Mesendoderm (in vitro differentiated cells): Measurements from ENCODE around the gene GSTM5.

ENCODE experiments used
- DNase-seq: peaks from one replicate; pipeline ENCODE4 v3.0.0; 2013
- H2AK5ac ChIP-seq: 2 replicates; pipeline ENCODE4 v1.6.1; 2013; ENCODE audit warnings: low read length, inconsistent platforms
- H2BK120ac ChIP-seq: 2 replicates; pipeline ENCODE4 v1.6.1; 2013; ENCODE audit warnings: low read depth, mild to moderate bottlenecking, low read length, moderate library complexity, mixed read lengths
- H2BK15ac ChIP-seq: replicated peaks from 2 replicates; pipeline ENCODE4 v1.6.1; 2013; ENCODE audit warnings: low read depth, mild to moderate bottlenecking, moderate library complexity
- H2BK5ac ChIP-seq: 2 replicates; pipeline ENCODE4 v1.6.1; 2013; ENCODE audit warnings: low read length, inconsistent platforms
- H3K18ac ChIP-seq: 2 replicates; pipeline ENCODE4 v1.6.1; 2013; ENCODE audit warnings: mild to moderate bottlenecking, low read length, mixed read lengths
- H3K23ac ChIP-seq: one replicate; pipeline ENCODE4 v1.6.1; 2013; ENCODE audit warnings: low read length
- H3K27ac ChIP-seq: 2 replicates; pipeline ENCODE4 v1.5.1; 2013; ENCODE audit warnings: low read depth, mild to moderate bottlenecking, inconsistent platforms, low read length, moderate library complexity
- H3K27me3 ChIP-seq: 2 replicates; pipeline ENCODE4 v1.6.1; 2013; ENCODE audit warnings: low read length, control low read depth, mild to moderate bottlenecking, inconsistent platforms; ENCODE audit not compliant: insufficient read depth, poor library complexity
- H3K36me3 ChIP-seq: 2 replicates; pipeline ENCODE4 v1.6.1; 2013; ENCODE audit warnings: low read length, inconsistent platforms; ENCODE audit not compliant: control insufficient read depth, insufficient read depth
- H3K4ac ChIP-seq: one replicate; pipeline ENCODE4 v1.6.1; 2013; ENCODE audit warnings: low read depth, mild to moderate bottlenecking, low read length, moderate library complexity
- H3K4me1 ChIP-seq: 2 replicates; pipeline ENCODE4 v1.6.1; 2013; ENCODE audit warnings: low read depth, low read length, inconsistent platforms; ENCODE audit not compliant: control insufficient read depth
- H3K4me2 ChIP-seq: 2 replicates; pipeline ENCODE4 v1.6.1; 2013; ENCODE audit warnings: low read length
- H3K4me3 ChIP-seq: 2 replicates; pipeline ENCODE4 v1.5.1; 2013; ENCODE audit warnings: mild to moderate bottlenecking, low read length
- H3K56ac ChIP-seq: one replicate; pipeline ENCODE4 v1.6.1; 2013; ENCODE audit warnings: low read length
- H3K79me1 ChIP-seq: 2 replicates; pipeline ENCODE4 v1.6.1; 2013; ENCODE audit warnings: low read length, inconsistent platforms
- H3K79me2 ChIP-seq: 2 replicates; pipeline ENCODE4 v1.6.1; 2013; ENCODE audit warnings: mild to moderate bottlenecking, low read length; ENCODE audit not compliant: control insufficient read depth, insufficient read depth
- H3K9ac ChIP-seq: 2 replicates; pipeline ENCODE4 v1.6.1; 2013; ENCODE audit warnings: low read length, inconsistent platforms
- H4K5ac ChIP-seq: one replicate; pipeline ENCODE4 v1.6.1; 2013; ENCODE audit warnings: low read length
- H4K8ac ChIP-seq: one replicate; pipeline ENCODE4 v1.6.1; 2013; ENCODE audit warnings: low read depth, mild to moderate bottlenecking, control low read depth, low read length, moderate library complexity
- WGBS: extraction: QIAGEN DNeasy Blood & Tissue Kit; methylation state at CpG from one replicate; pipeline ENCODE4 v1.1.7; 2013; ENCODE audit warnings: low lambda C conversion rate, missing lambda C conversion rate; ENCODE audit not compliant: insufficient coverage; ENCODE audit errors: extremely low coverage; 5-methylcytosine and 5-hydroxymethylcytosine counted together

Gene GSTM5

DNA sequence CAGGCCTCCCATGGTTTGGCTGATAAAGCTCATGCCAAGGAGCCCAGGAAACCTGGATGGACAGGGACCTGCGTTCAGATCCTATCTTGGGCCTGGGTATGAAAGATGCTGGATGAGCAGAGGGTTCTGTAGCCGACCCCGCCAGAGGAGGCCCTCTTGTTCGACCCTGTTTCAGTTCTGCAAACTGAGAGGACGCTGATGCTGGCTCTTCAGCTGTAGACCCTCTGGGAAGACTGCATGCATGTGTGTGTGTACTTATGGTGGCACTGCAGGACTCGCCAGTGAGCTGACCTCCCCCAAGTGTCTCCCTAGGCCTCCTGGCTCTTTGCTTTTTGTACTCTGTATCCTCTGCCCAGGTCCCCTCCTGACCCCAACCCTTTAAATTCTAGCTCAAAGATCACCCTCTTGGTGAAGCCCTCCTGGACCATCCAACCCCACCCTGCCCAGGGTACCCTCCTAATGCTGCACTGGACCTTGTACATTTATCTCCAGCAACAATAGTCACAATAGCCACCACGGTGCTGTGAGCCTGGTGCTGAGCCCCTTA is 50.1 kb downstream of the GSTM5 start:
- Histone ChIP-seq H2BK15ac (no peak overlapping the region), H3K56ac (no peak overlapping the region), H4K8ac (no peak overlapping the region), H2BK120ac (no peak overlapping the region), H3K27me3 (no peaks in the 10 kb centered on the region), H3K23ac (no peak overlapping the region), H3K18ac (no peak overlapping the region), H3K79me2 (no peaks in the 10 kb centered on the region), H3K4ac (no peak overlapping the region), H2AK5ac (no peak overlapping the region), H3K4me1 (no peaks in the 10 kb centered on the region), H4K5ac (no peak overlapping the region), H3K4me3 (no peak overlapping the region), H3K4me2 (no peak overlapping the region), H3K27ac (no peak overlapping the region), H3K9ac (no peak overlapping the region), H3K36me3 (no peaks in the 10 kb centered on the region), H2BK5ac (no peak overlapping the region), H3K79me1 (no peaks in the 10 kb centered on the region)
- DNase-seq = no peak
- WGBS = no CpG with 5 or more reads among the region's 7 CpGs

DNA sequence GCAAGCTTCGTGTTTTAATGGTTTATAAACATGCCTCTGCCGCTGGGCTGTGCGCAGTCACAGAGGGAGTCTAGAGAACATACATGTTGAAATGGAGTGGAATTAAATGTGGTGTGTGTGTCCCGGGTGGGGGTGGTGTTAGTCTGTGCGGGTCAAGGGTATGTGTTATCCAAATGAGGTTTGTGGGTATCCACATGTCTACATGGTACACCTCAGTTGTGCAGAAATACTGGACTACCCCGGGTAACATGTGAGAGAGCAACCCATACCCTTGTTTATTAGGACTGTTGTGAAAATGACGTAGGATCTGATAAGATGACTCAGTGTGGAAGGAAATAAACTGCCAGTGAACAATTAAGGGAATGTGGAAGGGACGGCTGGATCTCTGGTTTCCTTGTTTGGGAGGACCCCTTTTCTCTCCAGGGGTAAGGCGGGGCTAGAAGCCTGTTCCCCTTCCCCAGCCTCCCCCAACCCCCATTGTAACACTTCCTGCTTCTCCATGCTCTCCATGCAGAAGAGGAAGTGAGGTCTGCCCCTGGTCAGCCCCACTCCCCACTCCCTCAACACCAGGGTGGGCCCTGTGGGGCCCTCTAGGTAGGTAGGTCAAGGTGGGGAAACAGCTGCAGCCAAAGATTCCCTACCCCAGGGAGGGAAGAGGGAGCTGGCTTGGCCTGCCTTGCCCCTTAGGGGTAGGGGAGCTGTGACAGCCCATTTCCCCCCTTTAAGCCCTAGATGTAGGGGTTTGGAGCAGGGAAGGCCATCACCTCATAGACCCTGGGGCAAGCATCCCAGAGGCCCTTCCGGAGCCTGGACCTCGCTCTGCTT is 51.0 kb downstream of the GSTM5 start:
- Histone ChIP-seq H3K79me1 (no peaks in the 10 kb centered on the region), H3K79me2 (no peaks in the 10 kb centered on the region), H3K18ac (no peak overlapping the region), H3K4me1 (no peaks in the 10 kb centered on the region), H2AK5ac (no peak overlapping the region), H3K27me3 (no peaks in the 10 kb centered on the region), H4K8ac (no peak overlapping the region), H3K9ac (no peak overlapping the region), H3K4me2 (no peak overlapping the region), H2BK5ac (no peak overlapping the region), H3K4ac (no peak overlapping the region), H3K36me3 (no peaks in the 10 kb centered on the region), H4K5ac (no peak overlapping the region), H2BK120ac (no peak overlapping the region), H3K4me3 (no peak overlapping the region), H3K23ac (no peak overlapping the region), H3K27ac (no peak overlapping the region), H2BK15ac (no peak overlapping the region), H3K56ac (no peak overlapping the region)
- 100% methylated on average over 2 of the region's 11 CpGs for WGBS
- no peak for DNase-seq

DNA sequence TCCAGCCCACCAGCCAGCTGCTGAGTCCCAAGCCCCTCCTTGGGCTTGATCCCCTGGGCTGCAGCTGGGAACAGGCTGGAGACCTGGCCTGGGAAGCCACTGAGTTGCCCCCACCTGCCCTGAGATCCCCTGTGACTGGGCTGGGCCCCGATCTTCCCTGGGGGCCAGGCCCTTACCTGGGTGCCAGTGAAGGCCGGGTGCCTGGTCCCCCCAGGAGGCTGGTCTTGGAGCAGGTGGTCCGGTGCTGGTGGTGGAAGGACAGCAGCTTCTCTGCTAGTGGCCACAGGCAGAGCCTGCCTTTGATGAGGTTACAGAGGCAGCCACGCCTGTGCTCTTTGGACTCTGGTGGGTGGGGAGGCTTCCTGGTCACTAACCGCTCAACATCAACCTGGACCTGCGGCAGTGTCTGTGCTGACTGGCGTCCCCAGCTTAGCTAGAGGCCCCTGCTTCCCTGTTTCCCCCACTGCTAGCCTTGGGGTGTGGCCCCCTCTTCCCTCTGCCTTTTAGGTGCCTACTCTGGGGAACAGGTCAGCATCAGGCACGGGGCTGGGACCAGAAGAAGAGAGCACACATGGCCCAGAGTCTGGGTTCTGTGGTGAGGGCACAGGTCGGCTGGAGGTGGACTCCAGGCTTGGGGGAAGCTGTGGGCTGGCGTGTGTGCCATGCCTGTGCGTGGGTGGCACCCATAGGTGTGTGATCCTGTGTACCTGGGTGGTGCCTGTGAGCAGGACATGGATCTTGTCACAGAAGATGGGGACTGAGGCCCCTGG is 51.8 kb downstream of the GSTM5 start, which contains the start of gene EPS8L3:
EPS8L3 (minus strand) TSS at position 278 of the 770 bp plus-strand sequence. CDS start 2,174 bp downstream, outside the sequence.
- Histone ChIP-seq H3K79me1 (no peaks in the 10 kb centered on the region), H2AK5ac (no peak within 1 kb of the TSS), H3K4me1 (no peaks in the 10 kb centered on the region), H3K9ac (no peak within 1 kb of the TSS), H3K36me3 (no peaks in the 10 kb centered on the region), H2BK15ac (no peak within 1 kb of the TSS), H3K4me3 (no peak within 1 kb of the TSS), H3K23ac (peak within 1 kb of the TSS; percentile 45), H3K4ac (no peak within 1 kb of the TSS), H3K4me2 (no peak within 1 kb of the TSS), H3K27me3 (no peaks in the 10 kb centered on the region), H3K18ac (no peak within 1 kb of the TSS), H3K56ac (no peak within 1 kb of the TSS), H4K5ac (no peak within 1 kb of the TSS), H3K27ac (no peak within 1 kb of the TSS), H3K79me2 (no peaks in the 10 kb centered on the region), H4K8ac (no peak within 1 kb of the TSS), H2BK120ac (no peak within 1 kb of the TSS), H2BK5ac (no peak within 1 kb of the TSS)
- no CpG with 5 or more reads among the region's 11 CpGs for WGBS
- no peak for DNase-seq

DNA sequence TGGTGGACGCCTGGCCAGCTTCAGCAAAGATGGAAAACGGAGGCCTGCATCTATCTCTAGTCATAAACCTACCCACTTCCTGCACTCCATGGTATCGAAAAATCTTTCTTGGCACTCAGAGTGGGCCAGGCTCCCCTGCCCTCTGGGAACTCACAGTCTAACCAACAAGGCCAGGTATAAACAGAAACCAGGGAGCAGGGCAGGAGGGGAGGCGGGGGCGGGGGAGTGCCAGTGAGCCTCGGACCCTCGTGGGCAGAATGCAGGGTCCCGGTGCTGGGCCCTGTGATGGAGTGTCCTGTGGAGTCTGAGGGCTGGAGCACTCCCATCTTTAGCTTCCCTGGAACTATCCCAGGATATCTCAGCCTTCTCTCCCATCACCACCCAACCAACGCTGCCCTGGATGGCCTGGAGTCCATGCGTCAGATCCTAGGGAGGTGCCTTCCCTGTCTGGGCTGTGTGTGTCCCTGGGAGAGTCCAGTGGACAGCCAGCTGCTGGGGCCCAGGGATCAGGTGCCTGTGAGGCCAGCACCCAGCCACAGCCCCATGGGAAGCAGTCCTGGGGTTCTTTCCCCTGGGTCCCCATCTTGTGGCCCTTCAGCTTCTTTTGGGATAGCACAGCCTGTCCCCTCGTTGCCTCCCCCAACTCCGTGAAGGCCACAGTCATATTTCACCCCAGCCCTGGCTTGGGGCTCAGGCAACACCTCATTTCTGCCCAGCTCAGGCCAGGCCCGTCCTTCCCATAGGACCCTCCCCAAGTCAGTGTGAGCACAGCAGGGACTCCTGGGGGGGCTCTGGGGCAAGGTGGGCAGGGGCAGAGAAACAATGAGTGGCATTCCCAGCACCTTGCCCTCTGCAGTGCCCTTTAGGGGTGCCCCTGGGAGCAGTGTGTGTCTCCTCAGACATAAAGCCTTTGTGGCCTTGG is 52.8 kb downstream of the GSTM5 start:
- no peaks in the 10 kb centered on the region for H3K27me3 ChIP-seq
- H3K4me1 ChIP-seq = no peaks in the 10 kb centered on the region
- no CpG with 5 or more reads among the region's 13 CpGs for WGBS

DNA sequence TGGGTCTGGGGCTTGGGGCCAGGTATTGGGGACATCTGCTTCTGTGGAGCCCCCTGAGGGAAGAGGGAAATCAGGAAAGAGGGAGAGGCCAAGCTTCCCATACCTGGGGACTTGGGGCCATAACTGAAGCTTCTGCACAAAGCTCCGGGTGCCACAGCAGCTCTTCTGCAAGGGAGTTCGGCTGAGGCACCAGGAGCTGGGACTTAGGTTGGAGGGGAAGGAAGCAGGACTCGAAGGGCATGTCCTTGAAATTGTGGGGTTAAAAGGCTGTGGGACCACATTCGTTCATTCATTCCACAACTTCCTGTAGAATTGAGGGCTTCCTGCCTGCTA is 53.4 kb downstream of the GSTM5 start:
- Histone ChIP-seq H3K79me1 (no peaks in the 10 kb centered on the region), H4K8ac (no peak overlapping the region), H2BK15ac (no peak overlapping the region), H4K5ac (no peak overlapping the region), H3K4ac (no peak overlapping the region), H3K36me3 (no peaks in the 10 kb centered on the region), H3K9ac (no peak overlapping the region), H3K4me2 (no peak overlapping the region), H2BK120ac (no peak overlapping the region), H3K56ac (no peak overlapping the region), H2AK5ac (no peak overlapping the region), H3K18ac (no peak overlapping the region), H3K27me3 (no peaks in the 10 kb centered on the region), H2BK5ac (no peak overlapping the region), H3K79me2 (no peaks in the 10 kb centered on the region), H3K23ac (no peak overlapping the region), H3K4me1 (no peaks in the 10 kb centered on the region), H3K4me3 (no peak overlapping the region), H3K27ac (no peak overlapping the region)
- no CpG with 5 or more reads among the region's 4 CpGs for WGBS
- DNase-seq = no peak

More for the DNA sequence above, 52.8 kb downstream of the GSTM5 start:
- Histone ChIP-seq H3K9ac (no peak overlapping the region), H3K4me3 (no peak overlapping the region), H2AK5ac (no peak overlapping the region), H2BK120ac (no peak overlapping the region), H2BK5ac (no peak overlapping the region), H3K27ac (no peak overlapping the region), H3K79me1 (no peaks in the 10 kb centered on the region), H3K4me2 (no peak overlapping the region), H3K79me2 (no peaks in the 10 kb centered on the region), H4K8ac (no peak overlapping the region), H4K5ac (no peak overlapping the region), H3K23ac (no peak overlapping the region), H3K56ac (no peak overlapping the region), H3K36me3 (no peaks in the 10 kb centered on the region), H2BK15ac (no peak overlapping the region), H3K4ac (no peak overlapping the region), H3K18ac (no peak overlapping the region)
- no peak for DNase-seq
